HCT116 (cell line): ENCODE data around the gene KIF5C. TPM values are rescaled to one million over a fixed set of nuclear protein-coding genes. Genes with fewer than 3 reads are reported as not detected.

ENCODE experiments used
- ATAC-seq: fragments of 200-7000 bp; cut with Tn5 transposase; 2 replicates; pipeline ENCODE4 v1.9.1; 2020; ENCODE audit warnings: mild to moderate bottlenecking, moderate library complexity
- BruUV-seq: library from RNA; stranded (reverse); fragments of 400-500 nt; replicated peaks from 2 replicates; lab custom pipeline; 2021; lab: Mats Ljungman, UMichigan
- CTCF ChIA-PET: fragments of 300-600 bp; sonication (Branson Sonifier 250); formaldehyde crosslinking; loops from one replicate; lab custom pipeline; 2021; ENCODE audit warnings: antibody characterized with exemption; lab: Charles Lee
- POLR2A ChIA-PET: fragments of 300-600, 350-600 bp; sonication (Branson Sonifier 250); formaldehyde crosslinking; loops from one replicate; lab custom pipeline; 2021; ENCODE audit warnings: antibody characterized with exemption; lab: Charles Lee
- RAD21 ChIA-PET, 2 experiments: fragments of 300-600 bp; sonication (Branson Sonifier 250); formaldehyde crosslinking; loops; one replicate each; lab custom pipeline; 2023; ENCODE audit warnings: low total read pairs in 2 of 2; ENCODE audit not compliant: uncharacterized antibody in 2 of 2, unreplicated experiment in 2 of 2, low non-redundant PET in 1 of 2; lab: Charles Lee
- DNase-seq: peaks from one replicate; pipeline ENCODE4 v3.0.0-alpha.2; 2010; ENCODE audit warnings: low read depth, low spot score
- H2AFZ ChIP-seq: fragments of 200-600 bp; shearing (Covaris generic), sonication (generic); 2 replicates; pipeline ENCODE4 v1.6.1; 2017; ENCODE audit warnings: low read depth, mixed run types, mixed read lengths, antibody characterized with exemption, low read length; ENCODE audit not compliant: poor library complexity, severe bottlenecking
- H3K27ac ChIP-seq: 2 replicates; pipeline ENCODE4 v1.5.1; 2012; ENCODE audit warnings: low read depth, low read length
- H3K27me3 ChIP-seq: fragments of 200-600 bp; sonication (generic); 2 replicates; pipeline ENCODE4 v1.6.1; 2016; ENCODE audit warnings: mixed run types, low read length, mixed read lengths; ENCODE audit not compliant: insufficient read depth
- H3K36me3 ChIP-seq, 2 experiments: fragments of 200-500 bp in 1 of 2; fragments of 200-600 bp in 1 of 2; sonication (Bioruptor generic) in 1 of 2; sonication (generic) in 1 of 2; 2 replicates each; pipeline versions ENCODE4 v1.5.1 to v1.6.1; 2014 to 2016; ENCODE audit warnings: low read length in 2 of 2, inconsistent platforms in 1 of 2, mixed read lengths in 1 of 2, mixed run types in 1 of 2; ENCODE audit not compliant: insufficient read depth in 2 of 2, control insufficient read depth in 1 of 2
- H3K4me1 ChIP-seq, 2 experiments: fragments of 200-600 bp in 1 of 2; sonication (generic) in 1 of 2; 2 replicates each; pipeline versions ENCODE4 v1.5.1 to v1.6.1; 2012 to 2017; ENCODE audit warnings: low read length in 2 of 2, inconsistent platforms in 1 of 2, mild to moderate bottlenecking in 1 of 2, mixed read lengths in 1 of 2, mixed run types in 1 of 2, moderate library complexity in 1 of 2; ENCODE audit not compliant: insufficient read depth in 2 of 2, control insufficient read depth in 1 of 2
- H3K4me2 ChIP-seq: fragments of 200-600 bp; sonication (generic); 2 replicates; pipeline ENCODE4 v1.6.1; 2017; ENCODE audit warnings: mixed run types, low read length, mixed read lengths
- H3K4me3 ChIP-seq, 2 experiments: fragments of 200-600 bp in 1 of 2; sonication (generic) in 1 of 2; replicated peaks in 1 of 2; 2 replicates each; pipeline ENCODE4 v1.5.1; 2011 to 2016; ENCODE audit warnings: low read length in 2 of 2, control low read depth in 1 of 2, low read depth in 1 of 2, mild to moderate bottlenecking in 1 of 2, mixed read lengths in 1 of 2, mixed run types in 1 of 2
- H3K79me2 ChIP-seq: fragments of 200-600 bp; sonication (generic); 2 replicates; pipeline ENCODE4 v1.6.1; 2017; ENCODE audit warnings: mild to moderate bottlenecking, mixed run types, low read length, moderate library complexity, mixed read lengths; ENCODE audit not compliant: insufficient read depth
- H3K9ac ChIP-seq: fragments of 200-600 bp; sonication (generic); 2 replicates; pipeline ENCODE4 v1.6.1; 2016; ENCODE audit warnings: low read length, mixed read lengths
- H3K9me2 ChIP-seq: fragments of 200-600 bp; sonication (generic), shearing (Covaris generic); 2 replicates; pipeline ENCODE4 v1.6.1; 2017; ENCODE audit warnings: mixed run types, mild to moderate bottlenecking, moderate library complexity; ENCODE audit not compliant: insufficient read depth
- H3K9me3 ChIP-seq, 2 experiments: fragments of 200-500 bp in 1 of 2; fragments of 200-600 bp in 1 of 2; sonication (Bioruptor generic) in 1 of 2; sonication (generic) in 1 of 2; 2 replicates each; pipeline ENCODE4 v1.6.1; 2014 to 2017; ENCODE audit warnings: low read length in 2 of 2, mixed read lengths in 2 of 2, inconsistent platforms in 1 of 2, low read depth in 1 of 2, mild to moderate bottlenecking in 1 of 2, mixed run types in 1 of 2, moderate library complexity in 1 of 2; ENCODE audit not compliant: control insufficient read depth in 1 of 2, insufficient read depth in 1 of 2
- H4K20me1 ChIP-seq: fragments of 200-600 bp; sonication (generic), shearing (Covaris generic); 2 replicates; pipeline ENCODE4 v1.6.1; 2017; ENCODE audit warnings: mixed run types, mild to moderate bottlenecking, moderate library complexity; ENCODE audit not compliant: insufficient read depth
- CBX3 ChIP-seq: IDR thresholded peaks from 2 replicates; pipeline ENCODE4 v1.6.1; 2012; ENCODE audit warnings: low read depth
- CEBPB ChIP-seq: IDR thresholded peaks from 2 replicates; pipeline ENCODE4 v1.6.1; 2012; ENCODE audit warnings: low read depth
- EGR1 ChIP-seq: IDR thresholded peaks from 2 replicates; pipeline ENCODE4 v1.6.1; 2012; ENCODE audit warnings: low read depth
- ELF1 ChIP-seq: IDR thresholded peaks from 2 replicates; pipeline ENCODE4 v1.6.1; 2012; ENCODE audit warnings: low read depth, borderline replicate concordance
- EZH2 ChIP-seq: fragments of 200-600 bp; sonication (generic); IDR thresholded peaks from 2 replicates; pipeline ENCODE4 v1.6.1; 2017; ENCODE audit warnings: antibody characterized with exemption, mixed run types
- SP1 ChIP-seq: IDR thresholded peaks from 2 replicates; pipeline ENCODE4 v1.6.1; 2012; ENCODE audit warnings: low read depth
- SRF ChIP-seq: IDR thresholded peaks from 2 replicates; pipeline ENCODE4 v1.6.1; 2012; ENCODE audit warnings: low read depth
- ZNF274 ChIP-seq: fragments of 200-500 bp; sonication (Bioruptor generic); IDR thresholded peaks from 2 replicates; pipeline ENCODE4 v1.6.1; 2014; ENCODE audit warnings: mild to moderate bottlenecking, low read depth, low read length, inconsistent platforms
- intact Hi-C: fragments of 100-400 bp; cut with micrococcal nuclease; formaldehyde crosslinking; loops from 2 replicates; pipeline ENCODE4 v1.10.0; 2022
- total RNA-seq: library from RNA; stranded (reverse); gene quantifications from one replicate; pipeline ENCODE4 v1.2.1, GENCODE V29; 2021; ENCODE audit not compliant: unreplicated experiment
- TF ChIP-seq, protein P1 (sequence below): IDR thresholded peaks from 2 replicates; pipeline ENCODE4 v1.6.1; 2012; ENCODE audit warnings: low read depth
- TF ChIP-seq, protein P2 (sequence below): IDR thresholded peaks from 2 replicates; pipeline ENCODE4 v1.6.1; 2012

Gene KIF5C
- total RNA-seq, 1 experiment from 2014 or later: 6.5 TPM

DNA sequence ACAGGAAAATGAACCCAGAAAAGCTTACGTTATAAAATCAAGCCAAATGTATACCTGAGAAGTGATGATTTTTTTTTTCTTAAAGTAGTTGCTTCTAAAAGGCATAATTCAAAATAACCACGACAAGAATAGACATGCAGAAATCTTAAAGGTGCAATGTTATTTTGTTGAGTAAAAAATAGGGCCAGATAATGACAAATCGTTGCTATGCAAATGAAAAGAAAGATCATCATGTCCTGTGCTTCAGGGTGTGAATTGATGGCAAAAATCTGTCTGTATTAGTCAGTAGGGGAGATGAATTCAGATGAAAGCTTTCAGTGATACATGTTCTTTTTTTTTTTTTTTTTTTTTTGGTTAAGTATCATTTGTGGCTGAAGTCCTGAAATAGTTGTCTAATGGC, 187.5 kb downstream of the KIF5C start:
- no peaks in the 10 kb centered on the region for H4K20me1 ChIP-seq
- DNase-seq: no peak
- H3K27me3 ChIP-seq: no peaks in the 10 kb centered on the region
- H3K9me2 ChIP-seq: no peaks in the 10 kb centered on the region
- CTCF ChIA-PET: no interaction called here
- H3K36me3 ChIP-seq: no peaks in the 10 kb centered on the region
- H3K4me3 ChIP-seq: no peak overlapping the region
- no TSS peak for BruUV-seq
- RAD21 ChIA-PET: no interaction called here
- intact Hi-C loops: no loop called here
- TF ChIP-seq ZNF274 (no peak), EGR1 (no peak), CBX3 (no peak), EZH2 (no peak), SP1 (no peak), CEBPB (no peak), ELF1 (no peak)
- H3K9me3 ChIP-seq: no peaks in the 10 kb centered on the region
- H3K9ac ChIP-seq: no peak overlapping the region
- no peak overlapping the region for H2AFZ ChIP-seq
- POLR2A ChIA-PET: interaction anchor here (0.7 kb wide), 1 partner anchor 51 kb away, joined by 3 read pairs; no protein-coding TSS in a partner anchor
- no peaks in the 10 kb centered on the region for H3K79me2 ChIP-seq
- no peak overlapping the region for H3K27ac ChIP-seq
- no peak overlapping the region for H3K4me2 ChIP-seq
- no peak for ATAC-seq
- H3K4me1 ChIP-seq: peaks cover 0 to 5% of the 10 kb centered on the region in 2 experiments; a peak in 1 of 4 replicates

DNA sequence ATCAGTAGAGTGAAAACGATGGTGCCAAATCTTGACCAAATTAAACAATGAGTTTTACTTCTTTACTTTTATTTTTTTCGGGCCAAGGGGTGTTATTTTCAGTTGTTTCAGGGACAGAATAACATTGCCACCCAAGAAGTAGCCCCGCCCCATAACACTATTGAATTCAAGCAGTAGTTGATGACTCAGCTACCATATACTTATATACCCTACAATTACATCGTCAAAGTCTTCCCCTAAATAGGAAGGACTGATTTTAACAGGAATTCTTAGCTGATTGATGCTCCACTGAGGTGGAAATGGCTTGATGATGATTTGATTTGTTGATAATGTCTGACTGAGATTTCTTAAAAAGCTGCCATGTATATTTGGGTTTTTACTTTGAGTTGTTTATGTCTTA, 188.2 kb downstream of the KIF5C start:
- ATAC-seq (no peak), DNase-seq (no peak)
- CTCF ChIA-PET: no interaction called here
- Histone ChIP-seq H2AFZ (no peak overlapping the region), H3K9ac (no peak overlapping the region), H3K9me2 (no peaks in the 10 kb centered on the region), H3K27me3 (no peaks in the 10 kb centered on the region), H3K36me3 (no peaks in the 10 kb centered on the region), H3K4me1 (peaks cover 0 to 5% of the 10 kb centered on the region in 2 experiments; a peak in 1 of 4 replicates), H3K79me2 (no peaks in the 10 kb centered on the region), H3K4me2 (no peak overlapping the region), H3K4me3 (no peak overlapping the region), H3K9me3 (no peaks in the 10 kb centered on the region), H3K27ac (no peak overlapping the region), H4K20me1 (no peaks in the 10 kb centered on the region)
- POLR2A ChIA-PET: interaction anchor here (0.7 kb wide), 1 partner anchor 51 kb away, joined by 3 read pairs; no protein-coding TSS in a partner anchor
- no TSS peak for BruUV-seq
- RAD21 ChIA-PET: no interaction called here
- intact Hi-C loops: no loop called here
- TF ChIP-seq, protein P1, sequence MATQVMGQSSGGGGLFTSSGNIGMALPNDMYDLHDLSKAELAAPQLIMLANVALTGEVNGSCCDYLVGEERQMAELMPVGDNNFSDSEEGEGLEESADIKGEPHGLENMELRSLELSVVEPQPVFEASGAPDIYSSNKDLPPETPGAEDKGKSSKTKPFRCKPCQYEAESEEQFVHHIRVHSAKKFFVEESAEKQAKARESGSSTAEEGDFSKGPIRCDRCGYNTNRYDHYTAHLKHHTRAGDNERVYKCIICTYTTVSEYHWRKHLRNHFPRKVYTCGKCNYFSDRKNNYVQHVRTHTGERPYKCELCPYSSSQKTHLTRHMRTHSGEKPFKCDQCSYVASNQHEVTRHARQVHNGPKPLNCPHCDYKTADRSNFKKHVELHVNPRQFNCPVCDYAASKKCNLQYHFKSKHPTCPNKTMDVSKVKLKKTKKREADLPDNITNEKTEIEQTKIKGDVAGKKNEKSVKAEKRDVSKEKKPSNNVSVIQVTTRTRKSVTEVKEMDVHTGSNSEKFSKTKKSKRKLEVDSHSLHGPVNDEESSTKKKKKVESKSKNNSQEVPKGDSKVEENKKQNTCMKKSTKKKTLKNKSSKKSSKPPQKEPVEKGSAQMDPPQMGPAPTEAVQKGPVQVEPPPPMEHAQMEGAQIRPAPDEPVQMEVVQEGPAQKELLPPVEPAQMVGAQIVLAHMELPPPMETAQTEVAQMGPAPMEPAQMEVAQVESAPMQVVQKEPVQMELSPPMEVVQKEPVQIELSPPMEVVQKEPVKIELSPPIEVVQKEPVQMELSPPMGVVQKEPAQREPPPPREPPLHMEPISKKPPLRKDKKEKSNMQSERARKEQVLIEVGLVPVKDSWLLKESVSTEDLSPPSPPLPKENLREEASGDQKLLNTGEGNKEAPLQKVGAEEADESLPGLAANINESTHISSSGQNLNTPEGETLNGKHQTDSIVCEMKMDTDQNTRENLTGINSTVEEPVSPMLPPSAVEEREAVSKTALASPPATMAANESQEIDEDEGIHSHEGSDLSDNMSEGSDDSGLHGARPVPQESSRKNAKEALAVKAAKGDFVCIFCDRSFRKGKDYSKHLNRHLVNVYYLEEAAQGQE: no peak
- TF ChIP-seq SP1 (no peak), SRF (no peak)
- TF ChIP-seq, protein P2, sequence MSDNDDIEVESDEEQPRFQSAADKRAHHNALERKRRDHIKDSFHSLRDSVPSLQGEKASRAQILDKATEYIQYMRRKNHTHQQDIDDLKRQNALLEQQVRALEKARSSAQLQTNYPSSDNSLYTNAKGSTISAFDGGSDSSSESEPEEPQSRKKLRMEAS: no peak
